Vagina (tissue), 2 donors: Measurements from ENCODE around the gene MGST3. TPM values are rescaled to one million over a fixed set of nuclear protein-coding genes. Genes with fewer than 3 reads are reported as not detected.
"Not testable (repeated sequence)": the region's sequence is repeated elsewhere in the genome, so short reads cannot be mapped to it uniquely, and the experiment has no call there.

Experiments used
- DNase-seq, 2 donors: peaks; one replicate each; pipeline ENCODE4 v3.0.0-alpha.2; 2017; ENCODE audit errors: extremely low spot score in 2 of 2
- H3K27ac ChIP-seq: fragments of 200-600 bp; sonication (generic); one replicate; pipeline ENCODE4 v1.5.1; 2019
- H3K27me3 ChIP-seq: fragments of 200-600 bp; sonication (generic); one replicate; pipeline ENCODE4 v1.5.1; 2019
- H3K36me3 ChIP-seq, 2 donors: fragments of 200-600 bp; sonication (generic); one replicate each; pipeline ENCODE4 v1.5.1; 2017 to 2019
- H3K4me1 ChIP-seq: fragments of 200-600 bp; sonication (generic); one replicate; pipeline ENCODE4 v1.5.1; 2019
- H3K4me3 ChIP-seq, 2 donors: fragments of 200-600 bp; sonication (generic); 1 replicate in 1 of 2; 2 replicates in 1 of 2; pipeline ENCODE4 v1.5.1; 2016 to 2019
- H3K9me3 ChIP-seq: fragments of 200-600 bp; sonication (generic); one replicate; pipeline ENCODE4 v1.5.1; 2019
- POLR2A ChIP-seq, 2 donors: fragments of 450-650 bp; IDR thresholded peaks; one replicate each; pipeline ENCODE4 v1.6.1; 2017; ENCODE audit warnings: antibody characterized with exemption in 2 of 2, mild to moderate bottlenecking in 2 of 2, moderate library complexity in 2 of 2
- POLR2AphosphoS5 ChIP-seq, 2 donors: sonication (generic); formaldehyde crosslinking; IDR thresholded peaks; one replicate each; pipeline ENCODE4 v1.9.0; 2017; ENCODE audit warnings: antibody characterized with exemption in 2 of 2, mild to moderate bottlenecking in 2 of 2, low read depth in 1 of 2; ENCODE audit not compliant: insufficient read depth in 1 of 2
- intact Hi-C: fragments of 100-400 bp; cut with DNase I; formaldehyde crosslinking; loops from one replicate; pipeline ENCODE4 v1.15.1; 2023
- total RNA-seq: library from RNA; depleted of rRNA; stranded (reverse); fragments of >200 nt; gene quantifications from one replicate; pipeline ENCODE4 v1.2.3, GENCODE V29; 2016
- TF ChIP-seq, protein P1 (sequence below), 3 experiments: fragments of 450-650 bp in 2 of 3; fragments of 200-600 bp in 1 of 3; sonication (generic) in 1 of 3; IDR thresholded peaks; one replicate each; pipeline ENCODE4 v1.5.1; 2017 to 2019; ENCODE audit warnings: antibody characterized with exemption in 3 of 3, mild to moderate bottlenecking in 2 of 3, moderate library complexity in 2 of 3

MGST3 gene
- total RNA-seq, 1 donor from 2014 or later: 176 TPM

DNA sequence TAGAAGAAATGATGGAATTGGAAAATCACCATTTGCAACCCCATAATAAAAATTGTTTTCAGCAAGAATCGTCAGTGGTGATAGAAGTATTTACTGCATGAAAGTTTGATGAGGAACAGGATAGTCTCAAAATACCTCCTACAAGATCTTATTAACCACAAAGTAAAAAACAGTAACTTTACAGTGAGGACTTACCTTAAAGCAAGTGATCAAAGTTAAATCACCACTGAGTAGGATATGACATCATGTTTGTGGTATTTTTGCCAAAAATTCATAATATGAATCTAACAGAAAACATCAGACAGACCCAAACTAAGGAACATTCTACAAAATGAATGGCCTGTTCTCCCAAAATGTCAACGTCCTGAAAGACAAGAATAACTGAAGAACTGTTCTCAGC, 47.5 kb downstream of the MGST3 start:
- Histone ChIP-seq H3K4me1 (peaks cover 5% of the 10 kb centered on the region), H3K27ac (no peak overlapping the region), H3K36me3 (peaks cover 0 to 66% of the 10 kb centered on the region in 2 donors), H3K9me3 (no peaks in the 10 kb centered on the region), H3K4me3 (no peak overlapping the region), H3K27me3 (no peaks in the 10 kb centered on the region)
- intact Hi-C loops: no loop called here
- TF ChIP-seq, protein P1, sequence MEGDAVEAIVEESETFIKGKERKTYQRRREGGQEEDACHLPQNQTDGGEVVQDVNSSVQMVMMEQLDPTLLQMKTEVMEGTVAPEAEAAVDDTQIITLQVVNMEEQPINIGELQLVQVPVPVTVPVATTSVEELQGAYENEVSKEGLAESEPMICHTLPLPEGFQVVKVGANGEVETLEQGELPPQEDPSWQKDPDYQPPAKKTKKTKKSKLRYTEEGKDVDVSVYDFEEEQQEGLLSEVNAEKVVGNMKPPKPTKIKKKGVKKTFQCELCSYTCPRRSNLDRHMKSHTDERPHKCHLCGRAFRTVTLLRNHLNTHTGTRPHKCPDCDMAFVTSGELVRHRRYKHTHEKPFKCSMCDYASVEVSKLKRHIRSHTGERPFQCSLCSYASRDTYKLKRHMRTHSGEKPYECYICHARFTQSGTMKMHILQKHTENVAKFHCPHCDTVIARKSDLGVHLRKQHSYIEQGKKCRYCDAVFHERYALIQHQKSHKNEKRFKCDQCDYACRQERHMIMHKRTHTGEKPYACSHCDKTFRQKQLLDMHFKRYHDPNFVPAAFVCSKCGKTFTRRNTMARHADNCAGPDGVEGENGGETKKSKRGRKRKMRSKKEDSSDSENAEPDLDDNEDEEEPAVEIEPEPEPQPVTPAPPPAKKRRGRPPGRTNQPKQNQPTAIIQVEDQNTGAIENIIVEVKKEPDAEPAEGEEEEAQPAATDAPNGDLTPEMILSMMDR (IDR thresholded peaks at IDR 0.05): no peak
- no peak for TF ChIP-seq POLR2AphosphoS5 (IDR thresholded peaks at IDR 0.05; ENCODE audit: insufficient read depth in 1 of 2, low read depth in 1 of 2)
- no peak for TF ChIP-seq POLR2A (IDR thresholded peaks at IDR 0.05)
- DNase-seq: no peak

- peaks cover 0 to 66% of the 10 kb centered on the region in 2 donors for H3K36me3 ChIP-seq
- H3K4me3 ChIP-seq: no peak overlapping the region
- TF ChIP-seq, protein P1 (IDR thresholded peaks at IDR 0.05): no peak
- no peak for TF ChIP-seq POLR2A (IDR thresholded peaks at IDR 0.05)
- TF ChIP-seq POLR2AphosphoS5 (IDR thresholded peaks at IDR 0.05; ENCODE audit: insufficient read depth in 1 of 2, low read depth in 1 of 2): no peak
Observed at GRCh38 chr1:165679282-165680036, 48.4 kb downstream of the MGST3 start.

DNA sequence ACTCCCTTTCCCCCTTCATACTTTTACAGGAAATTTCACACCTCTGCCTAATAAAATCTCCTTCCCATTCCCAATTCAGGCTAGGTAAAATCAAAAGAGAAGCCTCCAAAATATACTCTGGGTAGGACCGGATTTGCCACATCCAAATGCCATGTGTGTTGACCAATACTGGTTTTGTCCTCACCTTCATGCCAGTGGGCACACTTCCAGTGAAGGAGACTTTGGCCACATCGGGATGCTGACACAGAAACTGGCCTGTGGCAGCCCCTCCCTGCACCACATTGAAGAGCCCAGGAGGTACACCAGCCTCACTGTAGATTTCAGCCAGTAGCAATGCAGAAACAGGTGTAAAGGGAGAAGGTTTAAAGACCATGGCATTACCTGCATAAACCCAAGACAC, 49.3 kb downstream of the MGST3 start:
- no peak for DNase-seq
- H3K36me3 ChIP-seq: peaks cover 0 to 66% of the 10 kb centered on the region in 2 donors
- H3K4me1 ChIP-seq: peaks cover 17% of the 10 kb centered on the region
- H3K27ac ChIP-seq: no peak overlapping the region
- H3K4me3 ChIP-seq: no peak overlapping the region
- H3K27me3 ChIP-seq: no peaks in the 10 kb centered on the region
- H3K9me3 ChIP-seq: no peaks in the 10 kb centered on the region
- TF ChIP-seq POLR2AphosphoS5 (IDR thresholded peaks at IDR 0.05; ENCODE audit: insufficient read depth in 1 of 2, low read depth in 1 of 2) (no peak), POLR2A (IDR thresholded peaks at IDR 0.05) (no peak)
- TF ChIP-seq, protein P1 (IDR thresholded peaks at IDR 0.05): no peak
- intact Hi-C loops: no loop called here

More at GRCh38 chr1:165679282-165680036, 48.4 kb downstream of the MGST3 start:
- intact Hi-C loops: no loop called here
- Histone ChIP-seq H3K27ac (no peak overlapping the region), H3K4me1 (peaks cover 10% of the 10 kb centered on the region), H3K27me3 (no peaks in the 10 kb centered on the region), H3K9me3 (no peaks in the 10 kb centered on the region)
- no peak for DNase-seq

GRCh38 chr1:165680773-165681172, 49.7 kb downstream of the MGST3 start:
- H3K9me3 ChIP-seq, H3K4me3 ChIP-seq, intact Hi-C loops, DNase-seq, H3K27me3 ChIP-seq, H3K27ac ChIP-seq: not testable (repeated sequence)
- peaks cover 0 to 66% of the 10 kb centered on the region in 2 donors for H3K36me3 ChIP-seq
- peaks cover 22% of the 10 kb centered on the region for H3K4me1 ChIP-seq

GRCh38 chr1:165683848-165684485, 52.9 kb downstream of the MGST3 start:
- H3K36me3 ChIP-seq: peaks cover 0 to 40% of the 10 kb centered on the region in 2 donors
- no peak overlapping the region for H3K27ac ChIP-seq
- TF ChIP-seq, protein P1 (IDR thresholded peaks at IDR 0.05): no peak
- no peak for TF ChIP-seq POLR2AphosphoS5 (IDR thresholded peaks at IDR 0.05; ENCODE audit: insufficient read depth in 1 of 2, low read depth in 1 of 2)
- no peak for TF ChIP-seq POLR2A (IDR thresholded peaks at IDR 0.05)
- H3K27me3 ChIP-seq: no peaks in the 10 kb centered on the region
- H3K4me3 ChIP-seq: no peak overlapping the region
- DNase-seq: no peak
- intact Hi-C loops: no loop called here
- H3K4me1 ChIP-seq: peaks cover 22% of the 10 kb centered on the region
- no peaks in the 10 kb centered on the region for H3K9me3 ChIP-seq
